Chondrocyte (in vitro differentiated cells): ENCODE results near the gene NCAPH2. TPM values are rescaled to one million over a fixed set of nuclear protein-coding genes. Genes with fewer than 3 reads are reported as not detected.

Experiments
- DNase-seq: peaks from one replicate; pipeline ENCODE4 v3.0.0; 2021; ENCODE audit warnings: mixed read lengths, low spot score
- H3K27ac Mint-ChIP-seq: one replicate; pipeline ENCODE4 v1.8.0; 2021; ENCODE audit warnings: mild to moderate bottlenecking, moderate library complexity, mixed read lengths; ENCODE audit not compliant: unreplicated experiment
- H3K27me3 Mint-ChIP-seq: 2 replicates; pipeline ENCODE4 v1.8.0; 2021; ENCODE audit warnings: low read depth, mixed read lengths
- H3K36me3 Mint-ChIP-seq: 2 replicates; pipeline ENCODE4 v1.8.0; 2021; ENCODE audit warnings: low read depth, mixed read lengths
- H3K4me1 Mint-ChIP-seq: 2 replicates; pipeline ENCODE4 v1.8.0; 2021; ENCODE audit warnings: low read depth, mild to moderate bottlenecking, mixed read lengths
- H3K4me3 Mint-ChIP-seq: one replicate; pipeline ENCODE4 v1.8.0; 2021; ENCODE audit warnings: mild to moderate bottlenecking, moderate library complexity, mixed read lengths; ENCODE audit not compliant: unreplicated experiment
- H3K9me3 Mint-ChIP-seq: 2 replicates; pipeline ENCODE4 v1.8.0; 2021; ENCODE audit warnings: low read depth, mixed read lengths
- total RNA-seq: library from RNA; stranded (reverse); gene quantifications from 3 replicates; pipeline ENCODE4 v1.2.1, GENCODE V29; 2021
- TF ChIP-seq, protein P1 (sequence below): fragments of 200-600 bp; sonication (generic); IDR thresholded peaks from 2 replicates; pipeline ENCODE4 v1.5.0; 2021; ENCODE audit warnings: antibody characterized with exemption, mild to moderate bottlenecking, moderate library complexity

The NCAPH2 gene
- total RNA-seq, 1 donor from 2014 or later, result 38.9 TPM

DNA sequence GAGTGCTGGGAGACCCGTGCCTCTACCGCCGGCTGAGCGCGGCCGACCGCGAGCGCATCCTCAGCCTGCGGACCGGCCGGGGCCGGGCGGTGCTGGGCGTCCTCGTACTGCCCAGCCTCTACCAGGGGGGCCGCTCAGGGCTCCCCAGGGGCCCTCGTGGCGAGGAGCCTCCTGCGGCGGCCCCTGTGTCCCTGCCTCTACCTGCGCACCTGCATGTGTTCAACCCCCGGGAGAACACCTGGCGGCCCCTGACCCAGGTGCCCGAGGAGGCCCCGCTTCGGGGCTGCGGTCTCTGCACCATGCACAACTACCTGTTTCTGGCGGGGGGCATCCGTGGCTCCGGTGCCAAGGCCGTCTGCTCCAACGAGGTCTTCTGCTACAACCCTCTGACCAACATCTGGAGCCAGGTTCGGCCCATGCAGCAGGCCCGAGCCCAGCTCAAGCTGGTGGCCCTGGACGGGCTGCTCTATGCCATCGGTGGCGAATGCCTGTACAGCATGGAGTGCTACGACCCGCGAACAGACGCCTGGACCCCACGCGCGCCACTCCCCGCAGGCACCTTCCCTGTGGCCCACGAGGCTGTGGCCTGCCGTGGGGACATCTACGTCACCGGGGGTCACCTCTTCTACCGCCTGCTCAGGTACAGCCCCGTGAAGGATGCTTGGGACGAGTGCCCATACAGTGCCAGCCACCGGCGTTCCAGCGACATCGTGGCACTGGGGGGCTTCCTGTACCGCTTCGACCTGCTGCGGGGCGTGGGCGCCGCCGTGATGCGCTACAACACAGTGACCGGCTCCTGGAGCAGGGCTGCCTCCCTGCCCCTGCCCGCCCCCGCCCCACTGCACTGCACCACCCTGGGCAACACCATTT lies 41.1 kb downstream of the NCAPH2 start:
- no peak overlapping the region for H3K4me3 Mint-ChIP-seq
- DNase-seq, result no peak
- peaks cover 2% of the 10 kb centered on the region for H3K36me3 Mint-ChIP-seq
- TF ChIP-seq, protein P1, sequence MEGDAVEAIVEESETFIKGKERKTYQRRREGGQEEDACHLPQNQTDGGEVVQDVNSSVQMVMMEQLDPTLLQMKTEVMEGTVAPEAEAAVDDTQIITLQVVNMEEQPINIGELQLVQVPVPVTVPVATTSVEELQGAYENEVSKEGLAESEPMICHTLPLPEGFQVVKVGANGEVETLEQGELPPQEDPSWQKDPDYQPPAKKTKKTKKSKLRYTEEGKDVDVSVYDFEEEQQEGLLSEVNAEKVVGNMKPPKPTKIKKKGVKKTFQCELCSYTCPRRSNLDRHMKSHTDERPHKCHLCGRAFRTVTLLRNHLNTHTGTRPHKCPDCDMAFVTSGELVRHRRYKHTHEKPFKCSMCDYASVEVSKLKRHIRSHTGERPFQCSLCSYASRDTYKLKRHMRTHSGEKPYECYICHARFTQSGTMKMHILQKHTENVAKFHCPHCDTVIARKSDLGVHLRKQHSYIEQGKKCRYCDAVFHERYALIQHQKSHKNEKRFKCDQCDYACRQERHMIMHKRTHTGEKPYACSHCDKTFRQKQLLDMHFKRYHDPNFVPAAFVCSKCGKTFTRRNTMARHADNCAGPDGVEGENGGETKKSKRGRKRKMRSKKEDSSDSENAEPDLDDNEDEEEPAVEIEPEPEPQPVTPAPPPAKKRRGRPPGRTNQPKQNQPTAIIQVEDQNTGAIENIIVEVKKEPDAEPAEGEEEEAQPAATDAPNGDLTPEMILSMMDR, result no peak
- H3K9me3 Mint-ChIP-seq, result no peaks in the 10 kb centered on the region
- no peak overlapping the region for H3K27ac Mint-ChIP-seq
- H3K27me3 Mint-ChIP-seq, result no peaks in the 10 kb centered on the region
- H3K4me1 Mint-ChIP-seq, result peaks cover 15% of the 10 kb centered on the region

- Mint-ChIP-seq H3K4me1 (peaks cover 9% of the 10 kb centered on the region), H3K27me3 (peaks cover 4% of the 10 kb centered on the region), H3K36me3 (peaks cover 2% of the 10 kb centered on the region), H3K9me3 (no peaks in the 10 kb centered on the region), H3K27ac (no peak overlapping the region), H3K4me3 (no peak overlapping the region)
- TF ChIP-seq, protein P1, result no peak
- DNase-seq, result no peak
Measured at GRCh38 chr22:50550395-50550794, 42.4 kb downstream of the NCAPH2 start.

DNA sequence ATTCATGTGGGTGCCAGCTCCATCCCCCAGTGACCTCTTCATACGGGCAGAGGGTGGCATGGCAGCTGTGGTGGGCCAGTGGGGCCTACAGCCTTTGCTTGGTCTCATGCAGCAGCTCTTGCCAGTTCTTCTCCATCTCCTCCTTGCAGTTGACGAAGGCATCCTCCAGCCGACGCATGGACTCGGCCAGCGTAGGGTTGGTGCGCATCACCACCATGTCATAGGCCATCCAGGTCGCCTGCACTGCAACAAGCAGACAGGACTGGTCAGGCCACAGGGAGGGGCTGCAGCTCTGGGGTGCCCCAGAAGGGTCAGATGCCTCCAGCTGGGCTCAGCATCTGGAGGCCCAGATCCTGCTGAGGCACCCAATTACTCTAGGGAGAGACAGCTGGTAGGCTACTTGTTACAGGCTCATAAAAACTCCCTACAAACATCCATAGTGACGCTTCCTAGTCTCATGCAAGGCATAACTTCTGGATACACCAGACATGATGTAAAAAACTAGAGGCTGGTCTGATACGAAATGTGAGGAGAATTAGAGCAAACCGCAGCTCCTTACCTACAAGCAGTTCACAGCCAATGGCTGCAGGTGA lies 43.2 kb downstream of the NCAPH2 start:
- H3K27me3 Mint-ChIP-seq, result peaks cover 10% of the 10 kb centered on the region
- H3K9me3 Mint-ChIP-seq, result no peaks in the 10 kb centered on the region
- peaks cover under 1% of the 10 kb centered on the region for H3K4me1 Mint-ChIP-seq
- H3K4me3 Mint-ChIP-seq, result no peak overlapping the region
- peaks cover 2% of the 10 kb centered on the region for H3K36me3 Mint-ChIP-seq
- no peak for DNase-seq
- TF ChIP-seq, protein P1, result no peak
- H3K27ac Mint-ChIP-seq, result no peak overlapping the region

- Mint-ChIP-seq H3K4me1 (no peaks in the 10 kb centered on the region), H3K27ac (no peak overlapping the region), H3K36me3 (peaks cover 2% of the 10 kb centered on the region), H3K9me3 (no peaks in the 10 kb centered on the region), H3K27me3 (peaks cover 10% of the 10 kb centered on the region), H3K4me3 (no peak overlapping the region)
- TF ChIP-seq, protein P1, result no peak
- DNase-seq, result no peak
Measured at GRCh38 chr22:50553310-50553709, 45.3 kb downstream of the NCAPH2 start.

- Mint-ChIP-seq H3K4me1 (peaks cover 3% of the 10 kb centered on the region), H3K27ac (no peak overlapping the region), H3K36me3 (no peaks in the 10 kb centered on the region), H3K9me3 (no peaks in the 10 kb centered on the region), H3K4me3 (no peak overlapping the region), H3K27me3 (peaks cover 20% of the 10 kb centered on the region)
- TF ChIP-seq, protein P1, result no peak
- DNase-seq, result no peak
Measured at GRCh38 chr22:50556703-50557102, 48.7 kb downstream of the NCAPH2 start.
